Endothelial cell of umbilical vein (primary cell): ENCODE measurements around the gene TGM1. TPM values are rescaled to one million over a fixed set of nuclear protein-coding genes. Genes with fewer than 3 reads are reported as not detected.

Experiments
- BruUV-seq: library from RNA; stranded (reverse); fragments of 400-500 nt; replicated peaks from 2 replicates; lab custom pipeline; 2021; lab: Mats Ljungman, UMichigan
- CTCF ChIA-PET: fragments of 300-600, 350-600 bp; sonication (Branson Sonifier 250); formaldehyde crosslinking; loops from one replicate; lab custom pipeline; 2021; ENCODE audit warnings: antibody characterized with exemption, inconsistent platforms; lab: Charles Lee
- POLR2A ChIA-PET: fragments of 300-600, 350-600 bp; sonication (Branson Sonifier 250); formaldehyde crosslinking; loops from one replicate; lab custom pipeline; 2021; ENCODE audit warnings: antibody characterized with exemption, inconsistent platforms; lab: Charles Lee
- DNase-seq: peaks from one replicate; pipeline ENCODE4 v3.0.0-alpha.2; 2011; ENCODE audit warnings: low read depth, low spot score
- FAIRE-seq: peaks from 2 replicates; lab custom pipeline; 2011; peaks lifted over from hg19 to GRCh38; lab: Jason Lieb, UNC
- H2AFZ ChIP-seq: 2 replicates; pipeline ENCODE4 v1.6.0; 2012; ENCODE audit warnings: low read depth, low read length, control low read depth, inconsistent platforms
- H3K27ac ChIP-seq: 2 replicates; pipeline ENCODE4 v1.5.1; 2011; ENCODE audit warnings: low read depth, mild to moderate bottlenecking, control low read depth, low read length, moderate library complexity; ENCODE audit not compliant: insufficient read depth
- H3K27me3 ChIP-seq, 2 experiments: 2 replicates each; pipeline versions ENCODE4 v1.6.0 to v1.6.1; 2011; ENCODE audit warnings: low read length in 2 of 2, mixed read lengths in 1 of 2; ENCODE audit not compliant: control insufficient read depth in 2 of 2, insufficient read depth in 2 of 2
- H3K36me3 ChIP-seq, 2 experiments: 2 replicates in 1 of 2; 3 replicates in 1 of 2; pipeline ENCODE4 v1.5.1; 2011; ENCODE audit warnings: low read length in 2 of 2, mild to moderate bottlenecking in 1 of 2, moderate library complexity in 1 of 2; ENCODE audit not compliant: control insufficient read depth in 2 of 2, insufficient read depth in 2 of 2; ENCODE audit errors: extremely low read depth in 1 of 2
- H3K4me1 ChIP-seq: 3 replicates; pipeline ENCODE4 v1.5.1; 2011; ENCODE audit warnings: mild to moderate bottlenecking, low read length; ENCODE audit not compliant: control insufficient read depth, insufficient read depth; ENCODE audit errors: extremely low read depth
- H3K4me2 ChIP-seq: 2 replicates; pipeline ENCODE4 v1.6.1; 2011; ENCODE audit warnings: low read length, control low read depth, mixed read lengths; ENCODE audit not compliant: insufficient read depth
- H3K4me3 ChIP-seq, 3 experiments: fragments of 200-600 bp in 1 of 3; sonication (generic), shearing (Covaris generic) in 1 of 3; replicated peaks in 1 of 3; 2 replicates each; pipeline ENCODE4 v1.5.1; 2011 to 2016; ENCODE audit warnings: control low read depth in 3 of 3, low read length in 3 of 3, mild to moderate bottlenecking in 2 of 3, inconsistent platforms in 1 of 3, low read depth in 1 of 3, moderate library complexity in 1 of 3; ENCODE audit not compliant: insufficient read depth in 1 of 3
- H3K79me2 ChIP-seq: 2 replicates; pipeline ENCODE4 v1.6.0; 2012; ENCODE audit warnings: low read length, inconsistent platforms; ENCODE audit not compliant: control insufficient read depth, insufficient read depth
- H3K9ac ChIP-seq: replicated peaks from 2 replicates; pipeline ENCODE3; 2011; ENCODE audit warnings: low read length, control low read depth; ENCODE audit not compliant: insufficient read depth; ENCODE audit errors: extremely low read depth
- H3K9me1 ChIP-seq: replicated peaks from 3 replicates; pipeline ENCODE4 v1.6.0; 2011; ENCODE audit warnings: mild to moderate bottlenecking, low read length; ENCODE audit not compliant: control insufficient read depth, insufficient read depth; ENCODE audit errors: extremely low read depth
- H3K9me3 ChIP-seq: replicated peaks from 2 replicates; pipeline ENCODE4 v1.5.1; 2012; ENCODE audit warnings: low read length, inconsistent platforms; ENCODE audit not compliant: control insufficient read depth, insufficient read depth
- H4K20me1 ChIP-seq: replicated peaks from 2 replicates; pipeline ENCODE3; 2011; ENCODE audit warnings: mild to moderate bottlenecking, low read length; ENCODE audit not compliant: control insufficient read depth, insufficient read depth; ENCODE audit errors: extremely low read depth
- EZH2 ChIP-seq: IDR thresholded peaks from 2 replicates; pipeline ENCODE4 v1.6.1; 2012; ENCODE audit warnings: borderline replicate concordance, low read depth, mild to moderate bottlenecking, moderate library complexity, low read length, inconsistent platforms; ENCODE audit not compliant: severe bottlenecking
- FOS ChIP-seq: IDR thresholded peaks from 2 replicates; pipeline ENCODE4 v1.6.1; 2011; ENCODE audit warnings: mild to moderate bottlenecking, low read length, moderate library complexity, borderline replicate concordance; ENCODE audit not compliant: insufficient read depth
- GATA2 ChIP-seq: IDR thresholded peaks from 2 replicates; pipeline ENCODE4 v1.7.0; 2011; ENCODE audit warnings: low read depth, mild to moderate bottlenecking, moderate library complexity, mixed read lengths, low read length; ENCODE audit not compliant: insufficient read length, insufficient read depth
- JUN ChIP-seq: IDR thresholded peaks from 2 replicates; pipeline ENCODE4 v1.6.1; 2011; ENCODE audit warnings: borderline replicate concordance, low read depth; ENCODE audit not compliant: insufficient read length, insufficient read depth
- MYC ChIP-seq: IDR thresholded peaks from one replicate; pipeline ENCODE4 v1.6.1; 2011; ENCODE audit warnings: mild to moderate bottlenecking, low read depth, low read length
- POLR2A ChIP-seq: IDR thresholded peaks from 2 replicates; pipeline ENCODE4 v1.6.1; 2012; ENCODE audit warnings: low read depth, mild to moderate bottlenecking, control low read depth, low read length
- POLR2AphosphoS5 ChIP-seq: IDR thresholded peaks from 2 replicates; pipeline ENCODE4 v1.6.1; 2012; ENCODE audit warnings: low read depth, mild to moderate bottlenecking, control low read depth, low read length, moderate library complexity; ENCODE audit not compliant: insufficient read depth
- dilution Hi-C: fragments of 300-500 bp; cut with MboI; formaldehyde crosslinking; loops from one replicate; pipeline ENCODE4 v1.15.0; 2019; ENCODE audit warnings: low sequenced_read_pairs; ENCODE audit not compliant: extremely low pct_ligation_motif_present
- intact Hi-C: fragments of 100-400 bp; cut with micrococcal nuclease; formaldehyde crosslinking; loops from one replicate; pipeline ENCODE4 v1.10.0; 2022
- polyA plus RNA-seq, 4 experiments: library from polyadenylated mRNA; depleted of rRNA in 3 of 4; stranded (reverse) in 3 of 4; unstranded in 1 of 4; fragments of >200 nt; gene quantifications; 2 replicates each; pipeline versions ENCODE4 v1.2.1 to v1.2.3, GENCODE V29; 2011 to 2012; ENCODE audit warnings: missing spikeins in 1 of 4
- total RNA-seq: library from RNA; stranded (reverse); gene quantifications from 2 replicates; pipeline ENCODE4 v1.2.3, GENCODE V29; 2021
- TF ChIP-seq, protein P1 (sequence below), 2 donors: IDR thresholded peaks; 1 replicate in 1 of 2; 2 replicates in 1 of 2; pipeline ENCODE4 v1.5.1; 2011; ENCODE audit warnings: low read length in 2 of 2, mild to moderate bottlenecking in 2 of 2, moderate library complexity in 2 of 2, control low read depth in 1 of 2, inconsistent platforms in 1 of 2, low read depth in 1 of 2; ENCODE audit not compliant: insufficient read depth in 1 of 2; ENCODE audit errors: extremely low read depth in 1 of 2

The TGM1 gene
- total and polyA plus RNA-seq, 2 donors (not counting 3 experiments of a cell fraction or from before 2014, with no cell fraction given): 1.0 to 3.4 TPM

DNA sequence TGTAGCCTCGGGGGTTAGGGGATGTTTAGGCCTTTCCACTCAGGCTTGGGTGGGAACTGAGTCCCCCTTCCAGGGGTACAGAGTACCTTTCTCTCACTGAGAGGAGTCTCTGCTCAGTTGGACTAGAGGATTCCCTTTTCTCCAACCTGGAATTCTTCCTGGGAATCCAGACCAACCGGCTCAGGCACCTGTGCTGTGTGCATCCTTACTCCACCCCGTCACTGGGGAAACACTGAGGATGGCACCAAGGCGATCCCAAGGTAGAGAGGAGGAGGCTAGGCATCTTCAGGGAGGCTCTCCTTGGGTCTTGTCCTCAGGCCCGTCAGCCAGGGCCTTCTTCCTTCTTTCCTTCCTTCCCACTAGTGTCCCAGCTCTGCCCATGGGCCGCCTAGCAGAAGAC lies 871 bp upstream of the TGM1 start:
- no peak for FAIRE-seq
- TF ChIP-seq JUN (no peak), FOS (no peak), EZH2 (no peak), MYC (no peak), GATA2 (no peak), POLR2A (no peak), POLR2AphosphoS5 (no peak)
- TF ChIP-seq, protein P1, sequence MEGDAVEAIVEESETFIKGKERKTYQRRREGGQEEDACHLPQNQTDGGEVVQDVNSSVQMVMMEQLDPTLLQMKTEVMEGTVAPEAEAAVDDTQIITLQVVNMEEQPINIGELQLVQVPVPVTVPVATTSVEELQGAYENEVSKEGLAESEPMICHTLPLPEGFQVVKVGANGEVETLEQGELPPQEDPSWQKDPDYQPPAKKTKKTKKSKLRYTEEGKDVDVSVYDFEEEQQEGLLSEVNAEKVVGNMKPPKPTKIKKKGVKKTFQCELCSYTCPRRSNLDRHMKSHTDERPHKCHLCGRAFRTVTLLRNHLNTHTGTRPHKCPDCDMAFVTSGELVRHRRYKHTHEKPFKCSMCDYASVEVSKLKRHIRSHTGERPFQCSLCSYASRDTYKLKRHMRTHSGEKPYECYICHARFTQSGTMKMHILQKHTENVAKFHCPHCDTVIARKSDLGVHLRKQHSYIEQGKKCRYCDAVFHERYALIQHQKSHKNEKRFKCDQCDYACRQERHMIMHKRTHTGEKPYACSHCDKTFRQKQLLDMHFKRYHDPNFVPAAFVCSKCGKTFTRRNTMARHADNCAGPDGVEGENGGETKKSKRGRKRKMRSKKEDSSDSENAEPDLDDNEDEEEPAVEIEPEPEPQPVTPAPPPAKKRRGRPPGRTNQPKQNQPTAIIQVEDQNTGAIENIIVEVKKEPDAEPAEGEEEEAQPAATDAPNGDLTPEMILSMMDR (IDR thresholded peaks at IDR 0.05; ENCODE audit: extremely low read depth in 1 of 2, insufficient read depth in 1 of 2, low read depth in 1 of 2, low read length in 2 of 2): no peak
- Histone ChIP-seq H3K79me2 (no peaks in the 10 kb centered on the region), H3K27ac (no peak overlapping the region), H3K9me1 (no peaks in the 10 kb centered on the region), H2AFZ (no peak overlapping the region), H4K20me1 (no peaks in the 10 kb centered on the region), H3K27me3 (no peaks in the 10 kb centered on the region), H3K9me3 (no peaks in the 10 kb centered on the region), H3K36me3 (peaks cover 0 to 15% of the 10 kb centered on the region in 2 experiments), H3K4me3 (no peak overlapping the region), H3K4me2 (no peak overlapping the region), H3K4me1 (no peaks in the 10 kb centered on the region), H3K9ac (no peak overlapping the region)
- POLR2A ChIA-PET: no interaction called here
- CTCF ChIA-PET: interaction anchor here (1.7 kb wide), 1 partner anchor 33 kb away, joined by 4 read pairs; no protein-coding TSS in a partner anchor
- dilution Hi-C loops (no loop called here), intact Hi-C loops (no loop called here)
- BruUV-seq: no TSS peak
- no peak for DNase-seq
